ENCODE data around the gene ABHD6. TPM values are rescaled to one million over a fixed set of nuclear protein-coding genes. Genes with fewer than 3 reads are reported as not detected.

The ABHD6 gene
- total RNA-seq, 4 donors from 2014 or later, result 36.5 to 69.7 (median 51.1) TPM

- intact Hi-C loops (cut with DNase I; ENCODE audit: low total_unique reads), result no loop called here
- WGBS, 2 donors, result 92 to 97% methylated on average over 4 of the region's 4 CpGs
- DNase-seq (ENCODE audit: low spot score in 2 of 2), result no peak
- TF ChIP-seq CTCF (IDR thresholded peaks at IDR 0.05), result no peak
- no peak for TF ChIP-seq POLR2A (IDR thresholded peaks at IDR 0.05)
- H3K4me3 ChIP-seq (ENCODE audit: low read depth, poor library complexity, severe bottlenecking), result no peak overlapping the region
These were observed 46.7 kb upstream of the ABHD6 start for GRCh38 chr3:58190882-58191281.

GRCh38 chr3:58191361-58191991 lies 46.1 kb upstream of the ABHD6 start:
- no peak for DNase-seq (ENCODE audit: low spot score in 2 of 2)
- H3K4me3 ChIP-seq (ENCODE audit: low read depth, poor library complexity, severe bottlenecking), result no peak overlapping the region
- intact Hi-C loops (cut with DNase I; ENCODE audit: low total_unique reads), result no loop called here
- WGBS, 2 donors, result 72 to 75% methylated on average over 10 of the region's 10 CpGs
- no peak for TF ChIP-seq CTCF (IDR thresholded peaks at IDR 0.05)
- no peak for TF ChIP-seq POLR2A (IDR thresholded peaks at IDR 0.05)

GRCh38 chr3:58192069-58192468 lies 45.5 kb upstream of the ABHD6 start:
- no peak for DNase-seq (ENCODE audit: low spot score in 2 of 2)
- intact Hi-C loops (cut with DNase I; ENCODE audit: low total_unique reads), result no loop called here
- TF ChIP-seq POLR2A (IDR thresholded peaks at IDR 0.05) (no peak), CTCF (IDR thresholded peaks at IDR 0.05) (no peak)
- H3K4me3 ChIP-seq (ENCODE audit: low read depth, poor library complexity, severe bottlenecking), result no peak overlapping the region
- 80 to 92% methylated on average over 4 to 5 of the region's 5 CpGs for WGBS, 2 donors

GRCh38 chr3:58193682-58194407 lies 43.7 kb upstream of the ABHD6 start:
- no peak overlapping the region for H3K4me3 ChIP-seq (ENCODE audit: low read depth, poor library complexity, severe bottlenecking)
- DNase-seq (ENCODE audit: low spot score in 2 of 2), result no peak
- WGBS, 2 donors, result 83 to 94% methylated on average over 12 of the region's 12 CpGs
- TF ChIP-seq POLR2A (IDR thresholded peaks at IDR 0.05) (no peak), CTCF (IDR thresholded peaks at IDR 0.05) (no peak)
- intact Hi-C loops (cut with DNase I; ENCODE audit: low total_unique reads), result no loop called here

GRCh38 chr3:58197588-58197987 lies 40.0 kb upstream of the ABHD6 start:
- no peak overlapping the region for H3K4me3 ChIP-seq (ENCODE audit: low read depth, poor library complexity, severe bottlenecking)
- TF ChIP-seq CTCF (IDR thresholded peaks at IDR 0.05) (no peak), POLR2A (IDR thresholded peaks at IDR 0.05) (no peak)
- DNase-seq (ENCODE audit: low spot score in 2 of 2), result no peak
- WGBS, 2 donors, result 97 to 100% methylated on average over 10 of the region's 10 CpGs
- intact Hi-C loops (cut with DNase I; ENCODE audit: low total_unique reads), result no loop called here
